ENCODE results near the gene CST3. TPM values are rescaled to one million over a fixed set of nuclear protein-coding genes. Genes with fewer than 3 reads are reported as not detected.
A peak's percentile ranks its signal among the peaks of the same experiment; 100 is the strongest.

CST3 gene
- total RNA-seq, 1 donor from 2014 or later, result 2,609 TPM

- no peaks in the 10 kb centered on the region for H3K4me1 ChIP-seq
Measured at GRCh38 chr20:23612396-23612795, 25.4 kb downstream of the CST3 start.

GRCh38 chr20:23609486-23610109 is 28.2 kb downstream of the CST3 start:
- H3K4me3 ChIP-seq, result no peak overlapping the region
- no peak for DNase-seq (ENCODE audit: low spot score in 2 of 2)
- no peaks in the 10 kb centered on the region for H3K9me3 ChIP-seq
- H3K27me3 ChIP-seq, result no peaks in the 10 kb centered on the region
- intact Hi-C loops (cut with DNase I), result loop anchor here (5.0 kb wide), 2 partner anchors 48 to 557 kb away; no protein-coding TSS in a partner anchor
- H3K27ac ChIP-seq, result no peak overlapping the region
- H3K36me3 ChIP-seq, result no peaks in the 10 kb centered on the region
- no peak for TF ChIP-seq CTCF (IDR thresholded peaks at IDR 0.05)
- no peaks in the 10 kb centered on the region for H3K4me1 ChIP-seq

More at GRCh38 chr20:23612396-23612795, 25.4 kb downstream of the CST3 start:
- H3K9me3 ChIP-seq, result no peaks in the 10 kb centered on the region
- intact Hi-C loops (cut with DNase I), result loop anchor here (5.0 kb wide), 1 partner anchor 560 kb away; no protein-coding TSS in a partner anchor
- no peak for DNase-seq (ENCODE audit: low spot score in 2 of 2)
- no peak for TF ChIP-seq CTCF (IDR thresholded peaks at IDR 0.05)
- H3K36me3 ChIP-seq, result no peaks in the 10 kb centered on the region
- no peaks in the 10 kb centered on the region for H3K27me3 ChIP-seq
- H3K27ac ChIP-seq, result peak overlapping the region; percentile 6 to 14
- no peak overlapping the region for H3K4me3 ChIP-seq

GRCh38 chr20:23608251-23608846 is 29.4 kb downstream of the CST3 start:
- Histone ChIP-seq H3K9me3 (no peaks in the 10 kb centered on the region), H3K27ac (no peak overlapping the region), H3K4me3 (no peak overlapping the region), H3K27me3 (no peaks in the 10 kb centered on the region), H3K36me3 (no peaks in the 10 kb centered on the region), H3K4me1 (no peaks in the 10 kb centered on the region)
- intact Hi-C loops (cut with DNase I), result loop anchor here (5.0 kb wide), 1 partner anchor 49 kb away; no protein-coding TSS in a partner anchor
- no peak for DNase-seq (ENCODE audit: low spot score in 2 of 2)
- no peak for TF ChIP-seq CTCF (IDR thresholded peaks at IDR 0.05)

- no peaks in the 10 kb centered on the region for H3K36me3 ChIP-seq
- no peaks in the 10 kb centered on the region for H3K27me3 ChIP-seq
- no peak overlapping the region for H3K27ac ChIP-seq
- H3K9me3 ChIP-seq, result no peaks in the 10 kb centered on the region
- no peaks in the 10 kb centered on the region for H3K4me1 ChIP-seq
- no peak for TF ChIP-seq CTCF (IDR thresholded peaks at IDR 0.05)
- H3K4me3 ChIP-seq, result no peak overlapping the region
- DNase-seq (ENCODE audit: low spot score in 2 of 2), result no peak
- intact Hi-C loops (cut with DNase I), result loop anchor here (2.0 to 5.0 kb wide), 3 partner anchors 29 to 165 kb away; partner anchors contain the start of gene CST3
Measured at GRCh38 chr20:23607497-23608245, 30.1 kb downstream of the CST3 start.

- Histone ChIP-seq H3K27ac (no peak overlapping the region), H3K36me3 (no peaks in the 10 kb centered on the region), H3K9me3 (no peaks in the 10 kb centered on the region), H3K4me3 (no peak overlapping the region), H3K4me1 (no peaks in the 10 kb centered on the region), H3K27me3 (no peaks in the 10 kb centered on the region)
- DNase-seq (ENCODE audit: low spot score in 2 of 2), result peak in 1 of 2 donors; percentile 90
- peak; percentile 72 to 96 (median 91) for TF ChIP-seq CTCF (IDR thresholded peaks at IDR 0.05)
- intact Hi-C loops (cut with DNase I), result loop anchor here (2.0 to 5.0 kb wide), 3 partner anchors 30 to 164 kb away; partner anchors contain the start of gene CST3
Measured at GRCh38 chr20:23606652-23607049, 31.1 kb downstream of the CST3 start.
